Upper lobe of left lung (tissue), 4 donors: ENCODE data around the gene KCTD17.

ENCODE experiments used
- CTCF ChIP-seq, 6 experiments: fragments of 450-650 bp in 4 of 6; fragments of 200-600 bp in 2 of 6; sonication (generic) in 2 of 6; IDR thresholded peaks; one replicate each; pipeline ENCODE4 v1.5.1; 2016 to 2019; ENCODE audit warnings: antibody characterized with exemption in 6 of 6
- EP300 ChIP-seq, 4 donors: sonication (generic); formaldehyde crosslinking; IDR thresholded peaks; one replicate each; pipeline ENCODE4 v1.5.1; 2017; ENCODE audit warnings: antibody characterized with exemption in 4 of 4, control low read depth in 2 of 4
- POLR2A ChIP-seq, 4 donors: fragments of 450-650 bp; IDR thresholded peaks; one replicate each; pipeline ENCODE4 v1.5.1; 2016 to 2017; ENCODE audit warnings: antibody characterized with exemption in 4 of 4, mild to moderate bottlenecking in 2 of 4
- POLR2AphosphoS5 ChIP-seq, 2 donors: sonication (generic); formaldehyde crosslinking; IDR thresholded peaks; one replicate each; pipeline ENCODE4 v1.5.1; 2017; ENCODE audit warnings: antibody characterized with exemption in 2 of 2

- TF ChIP-seq CTCF (IDR thresholded peaks at IDR 0.05), result no peak
- no peak for TF ChIP-seq POLR2A (IDR thresholded peaks at IDR 0.05)
- TF ChIP-seq EP300 (IDR thresholded peaks at IDR 0.05), result no peak
- no peak for TF ChIP-seq POLR2AphosphoS5 (IDR thresholded peaks at IDR 0.05)
Measured at GRCh38 chr22:37069319-37069718, 17.8 kb downstream of the KCTD17 start.
